Osteocyte (in vitro differentiated cells): ENCODE data around the gene SIN3B. TPM values are rescaled to one million over a fixed set of nuclear protein-coding genes. Genes with fewer than 3 reads are reported as not detected.

ENCODE experiments used
- DNase-seq: peaks from one replicate; pipeline ENCODE4 v3.0.0; 2021; ENCODE audit warnings: mixed read lengths; ENCODE audit not compliant: unreplicated experiment; ENCODE audit errors: extremely low spot score
- H3K27ac Mint-ChIP-seq: one replicate; pipeline ENCODE4 v1.8.0; 2021; ENCODE audit warnings: mild to moderate bottlenecking, mixed read lengths; ENCODE audit not compliant: unreplicated experiment
- H3K27me3 Mint-ChIP-seq: one replicate; pipeline ENCODE4 v1.8.0; 2021; ENCODE audit warnings: mixed read lengths; ENCODE audit not compliant: unreplicated experiment
- H3K36me3 Mint-ChIP-seq: one replicate; pipeline ENCODE4 v1.8.0; 2021; ENCODE audit warnings: mixed read lengths; ENCODE audit not compliant: unreplicated experiment
- H3K4me1 Mint-ChIP-seq: one replicate; pipeline ENCODE4 v1.8.0; 2021; ENCODE audit warnings: mixed read lengths; ENCODE audit not compliant: unreplicated experiment
- H3K4me3 Mint-ChIP-seq: one replicate; pipeline ENCODE4 v1.8.0; 2021; ENCODE audit warnings: mild to moderate bottlenecking, moderate library complexity, mixed read lengths; ENCODE audit not compliant: unreplicated experiment
- H3K9me3 Mint-ChIP-seq: one replicate; pipeline ENCODE4 v1.8.0; 2021; ENCODE audit warnings: mixed read lengths; ENCODE audit not compliant: unreplicated experiment
- CTCF ChIP-seq: fragments of 200-600 bp; sonication (generic); IDR thresholded peaks from 2 replicates; pipeline ENCODE4 v1.5.0; 2021; ENCODE audit warnings: antibody characterized with exemption, mild to moderate bottlenecking, moderate library complexity
- total RNA-seq: library from RNA; stranded (reverse); gene quantifications from 2 replicates; pipeline ENCODE4 v1.2.1, GENCODE V29; 2021

The SIN3B gene
- total RNA-seq, 1 donor from 2014 or later, result 80.0 TPM

DNA sequence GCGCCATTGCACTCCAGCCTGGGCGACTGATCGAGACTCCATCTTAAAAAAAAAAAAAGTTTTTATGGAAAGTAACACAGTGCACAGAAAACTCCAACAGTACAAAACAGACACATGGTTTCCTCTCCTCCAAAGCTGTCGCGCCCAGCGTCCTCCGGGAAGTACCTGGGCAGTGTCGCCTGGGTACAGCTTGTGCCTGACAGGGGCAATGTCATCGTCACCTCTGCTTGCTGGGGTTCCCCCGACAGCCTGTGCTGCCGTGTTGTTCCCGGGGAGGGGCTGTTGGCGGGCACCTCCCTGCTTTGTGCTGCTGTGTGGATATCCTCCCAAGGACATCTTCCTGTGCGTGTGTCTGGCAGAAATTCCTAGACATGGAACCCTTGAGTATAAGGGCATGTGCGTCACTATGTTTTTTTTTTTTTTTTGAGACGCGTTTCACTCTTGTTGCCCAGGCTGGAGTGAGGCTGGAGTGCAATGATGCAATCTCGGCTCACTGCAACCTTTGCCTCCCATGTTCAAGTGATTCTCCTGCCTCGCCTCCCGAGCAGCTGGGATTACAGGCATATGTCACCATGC, 57.2 kb downstream of the SIN3B start:
- H3K9me3 Mint-ChIP-seq, result peaks cover 9% of the 10 kb centered on the region
- no peak for TF ChIP-seq CTCF
- DNase-seq, result no peak

DNA sequence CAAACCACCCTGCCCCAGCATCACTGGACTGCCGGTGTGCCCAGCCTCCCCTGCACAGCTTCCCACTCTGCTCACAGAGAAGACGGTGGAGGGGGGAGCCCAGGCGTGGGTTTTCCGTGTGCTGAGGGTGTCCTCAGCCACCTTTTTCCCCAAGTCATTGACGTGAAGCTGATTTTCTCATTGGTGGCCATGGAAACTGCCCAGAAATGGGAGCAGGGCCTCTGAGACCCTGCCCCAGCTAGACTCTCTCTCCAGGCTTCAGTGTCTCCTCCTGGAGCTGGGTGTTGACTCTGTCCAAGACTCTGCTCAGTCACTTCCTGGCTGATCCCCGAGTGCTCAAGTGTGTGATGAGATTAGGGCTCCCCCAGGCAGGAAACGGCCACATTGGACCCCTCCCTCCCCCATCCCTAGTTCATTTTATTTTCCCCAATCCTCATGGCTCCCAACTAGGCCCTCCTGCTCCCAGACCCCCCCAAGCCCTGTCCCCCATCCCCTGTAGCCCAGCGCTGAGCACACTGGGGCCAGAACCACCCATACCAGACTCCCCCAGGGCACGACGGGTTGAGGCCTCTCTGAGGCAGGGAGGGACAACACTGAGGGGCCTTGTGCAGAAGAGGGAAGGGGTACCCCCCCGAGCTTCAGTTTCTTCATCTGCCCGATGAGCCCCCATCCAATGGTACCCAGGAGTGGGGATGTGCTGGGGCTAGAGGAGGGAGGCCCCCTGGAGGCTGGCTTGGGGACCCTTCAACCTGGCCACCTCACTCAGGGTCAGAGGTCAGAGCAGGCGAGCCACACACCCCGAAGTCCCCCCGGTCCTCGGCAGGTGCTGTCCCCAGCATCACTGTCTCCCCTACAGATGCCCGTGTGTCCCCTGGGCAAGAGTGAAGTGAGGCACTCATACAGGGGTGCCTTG, 58.4 kb downstream of the SIN3B start:
- Mint-ChIP-seq H3K4me1 (peaks cover 14% of the 10 kb centered on the region), H3K27me3 (no peaks in the 10 kb centered on the region), H3K36me3 (no peaks in the 10 kb centered on the region), H3K9me3 (no peaks in the 10 kb centered on the region), H3K4me3 (no peak overlapping the region), H3K27ac (no peak overlapping the region)
- DNase-seq, result no peak
- TF ChIP-seq CTCF, result no peak

More for the DNA sequence above, 57.2 kb downstream of the SIN3B start:
- Mint-ChIP-seq H3K27me3 (no peaks in the 10 kb centered on the region), H3K36me3 (peaks cover 3% of the 10 kb centered on the region), H3K4me1 (peaks cover 14% of the 10 kb centered on the region), H3K27ac (no peak overlapping the region), H3K4me3 (no peak overlapping the region)

DNA sequence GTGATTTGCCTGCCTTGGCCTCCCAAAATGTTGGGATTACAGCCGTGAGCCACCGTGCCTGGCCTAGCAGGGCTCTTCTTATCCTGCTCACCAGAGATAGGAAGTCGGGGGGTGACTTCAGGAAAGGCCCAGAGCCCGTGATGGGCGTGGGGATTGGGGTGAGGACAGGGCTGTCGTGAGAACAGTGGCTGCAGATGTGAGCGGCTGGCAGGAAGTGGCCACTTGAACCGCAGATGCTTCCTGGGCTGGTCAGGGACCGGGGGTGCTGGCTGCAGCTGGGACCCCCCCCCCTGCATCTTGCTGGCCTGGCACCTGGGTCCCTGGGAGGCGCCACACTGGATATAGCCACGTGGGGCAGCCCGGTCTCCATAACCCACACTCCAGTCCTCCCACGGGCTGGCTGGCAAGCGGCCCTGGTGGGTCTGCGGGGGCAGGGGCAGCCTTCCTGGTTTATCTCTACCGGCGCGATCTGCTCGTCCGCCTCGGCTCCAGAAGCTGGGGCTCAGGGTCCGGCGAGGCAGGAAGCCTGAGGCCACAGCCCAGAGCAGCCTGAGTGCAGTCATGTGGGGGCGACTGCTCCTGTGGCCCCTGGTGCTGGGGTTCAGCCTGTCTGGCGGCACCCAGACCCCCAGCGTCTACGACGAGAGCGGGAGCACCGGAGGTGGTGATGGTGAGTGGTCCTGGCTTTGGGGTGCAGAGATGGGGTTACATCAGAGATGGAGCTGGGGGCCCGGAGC, 59.6 kb downstream of the SIN3B start, which contains the start of gene F2RL3:
TSS of gene F2RL3 (plus strand) at position 371 of the 737 bp plus-strand sequence. CDS start at position 562, 191 bp downstream.
- no peaks in the 10 kb centered on the region for H3K27me3 Mint-ChIP-seq
- TF ChIP-seq CTCF, result no peak
- H3K4me1 Mint-ChIP-seq, result peaks cover 17% of the 10 kb centered on the region
- peaks cover 4% of the 10 kb centered on the region for H3K36me3 Mint-ChIP-seq
- H3K27ac Mint-ChIP-seq, result peak within 1 kb of the TSS; percentile 41
- no peak within 1 kb of the TSS for H3K4me3 Mint-ChIP-seq
- H3K9me3 Mint-ChIP-seq, result no peaks in the 10 kb centered on the region
- no peak for DNase-seq

DNA sequence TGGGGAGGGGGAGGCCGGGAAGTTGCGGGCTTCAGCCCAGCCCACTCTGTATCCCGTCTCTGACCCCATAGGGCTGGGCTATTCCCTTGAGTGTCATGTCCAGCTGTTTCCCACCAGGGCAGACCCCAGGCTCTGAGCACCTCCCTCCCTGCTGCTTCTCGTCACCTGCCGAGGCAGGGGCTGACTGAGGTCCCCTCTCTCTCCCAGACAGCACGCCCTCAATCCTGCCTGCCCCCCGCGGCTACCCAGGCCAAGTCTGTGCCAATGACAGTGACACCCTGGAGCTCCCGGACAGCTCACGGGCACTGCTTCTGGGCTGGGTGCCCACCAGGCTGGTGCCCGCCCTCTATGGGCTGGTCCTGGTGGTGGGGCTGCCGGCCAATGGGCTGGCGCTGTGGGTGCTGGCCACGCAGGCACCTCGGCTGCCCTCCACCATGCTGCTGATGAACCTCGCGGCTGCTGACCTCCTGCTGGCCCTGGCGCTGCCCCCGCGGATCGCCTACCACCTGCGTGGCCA, 60.2 kb downstream of the SIN3B start:
- Mint-ChIP-seq H3K27ac (no peak overlapping the region), H3K4me1 (peaks cover 18% of the 10 kb centered on the region), H3K4me3 (no peak overlapping the region), H3K36me3 (peaks cover 4% of the 10 kb centered on the region), H3K27me3 (no peaks in the 10 kb centered on the region), H3K9me3 (no peaks in the 10 kb centered on the region)
- no peak for TF ChIP-seq CTCF
- DNase-seq, result no peak
